Myometrial cell (primary cell): Measurements from ENCODE around the gene RPL36A. TPM values are rescaled to one million over a fixed set of nuclear protein-coding genes. Genes with fewer than 3 reads are reported as not detected.

Experiments
- total RNA-seq: library from RNA; depleted of rRNA; stranded (reverse); fragments of >200 nt; gene quantifications from 2 replicates; pipeline ENCODE4 v1.2.3, GENCODE V29; 2015

The RPL36A gene
- 824 and 2,173 TPM in 2 replicates for total RNA-seq

DNA sequence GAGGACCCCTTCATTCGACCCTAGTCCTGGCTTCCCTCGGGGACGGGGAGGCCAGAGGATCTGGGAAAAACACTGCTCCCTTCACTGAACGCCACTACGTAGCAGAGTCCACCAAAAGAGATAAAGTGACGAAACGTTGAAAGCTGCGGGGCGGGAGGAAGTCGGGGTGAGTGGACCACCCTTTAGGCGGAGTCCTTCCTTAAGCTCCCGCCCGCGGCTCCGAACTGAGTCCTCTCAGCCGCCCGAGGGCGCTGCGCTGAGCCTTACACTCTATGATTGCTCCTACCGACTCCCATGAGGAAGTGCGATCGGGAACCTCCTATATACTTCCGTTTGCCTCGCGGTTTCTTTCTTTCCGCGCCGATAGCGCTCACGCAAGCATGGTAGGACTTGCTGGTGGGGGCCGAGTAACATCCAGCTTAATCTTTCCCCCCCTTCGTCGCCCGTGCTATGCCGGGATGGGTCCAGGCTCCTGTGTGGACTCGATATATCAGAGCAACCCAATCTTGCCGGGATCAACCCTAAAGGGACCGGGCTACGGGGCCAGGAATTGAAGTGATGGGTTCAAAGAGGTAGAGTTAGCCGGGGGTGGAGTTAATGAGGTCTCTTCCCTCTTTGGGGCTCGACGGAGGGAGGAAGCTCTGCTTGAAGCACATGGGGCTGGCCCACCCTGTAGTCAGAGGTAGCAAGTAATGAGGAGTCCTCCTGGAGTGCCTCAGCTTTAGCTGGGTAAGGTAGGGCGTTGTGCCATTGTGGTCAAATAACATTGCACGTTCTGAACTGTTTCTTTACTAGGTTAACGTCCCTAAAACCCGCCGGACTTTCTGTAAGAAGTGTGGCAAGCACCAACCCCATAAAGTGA lies at the start of gene RPL36A:
TSS of gene RPL36A (plus strand) at position 348 of the 862 bp plus-strand sequence. CDS start at position 381, 33 bp downstream.

GRCh38 chrX:101348452-101349192 lies 42.2 kb upstream of the RPL36A start, which contains the start of gene TIMM8A:
TSS of gene TIMM8A (minus strand) at chrX:101348742. CDS start at chrX:101348664, 78 bp downstream.

DNA sequence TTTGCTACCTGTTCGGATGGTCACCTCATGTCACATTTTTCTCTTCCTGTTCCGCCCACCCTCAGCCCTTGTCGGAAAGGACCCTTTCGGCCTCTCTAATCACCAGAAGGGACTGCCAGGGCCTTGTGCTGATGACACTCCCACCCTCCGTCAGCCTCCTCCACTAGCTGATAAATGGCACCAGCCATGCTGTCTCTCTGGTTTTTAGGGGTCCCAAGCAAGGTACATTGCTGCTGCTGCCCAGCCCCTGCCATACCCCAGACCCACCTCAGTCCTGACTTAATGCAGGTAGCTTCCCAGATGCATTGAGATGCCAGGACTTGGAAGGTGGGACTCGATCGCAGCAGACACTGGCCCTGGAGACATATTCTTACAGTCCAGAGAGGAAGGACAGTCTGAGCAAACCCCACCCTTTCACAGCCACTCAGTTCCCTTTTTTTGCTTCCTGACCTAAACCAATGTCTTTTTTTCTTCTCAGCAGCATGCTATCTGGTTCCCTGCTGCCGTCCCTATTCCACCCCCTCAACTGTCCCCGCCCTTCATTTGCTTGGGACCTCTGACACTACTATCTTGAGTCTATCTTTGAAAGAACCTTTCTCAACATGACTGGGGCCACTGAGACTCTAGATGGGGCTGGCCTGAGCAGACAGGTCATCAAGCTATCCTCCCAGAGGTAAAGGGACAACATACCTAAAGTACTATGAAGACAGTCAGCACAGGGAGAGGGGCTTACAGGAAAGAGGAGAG lies 4.8 kb upstream of the RPL36A start, which contains the start of gene BTK:
TSS of gene BTK (minus strand) at position 397 of the 747 bp plus-strand sequence. CDS start 10,907 bp downstream, outside the sequence.

DNA sequence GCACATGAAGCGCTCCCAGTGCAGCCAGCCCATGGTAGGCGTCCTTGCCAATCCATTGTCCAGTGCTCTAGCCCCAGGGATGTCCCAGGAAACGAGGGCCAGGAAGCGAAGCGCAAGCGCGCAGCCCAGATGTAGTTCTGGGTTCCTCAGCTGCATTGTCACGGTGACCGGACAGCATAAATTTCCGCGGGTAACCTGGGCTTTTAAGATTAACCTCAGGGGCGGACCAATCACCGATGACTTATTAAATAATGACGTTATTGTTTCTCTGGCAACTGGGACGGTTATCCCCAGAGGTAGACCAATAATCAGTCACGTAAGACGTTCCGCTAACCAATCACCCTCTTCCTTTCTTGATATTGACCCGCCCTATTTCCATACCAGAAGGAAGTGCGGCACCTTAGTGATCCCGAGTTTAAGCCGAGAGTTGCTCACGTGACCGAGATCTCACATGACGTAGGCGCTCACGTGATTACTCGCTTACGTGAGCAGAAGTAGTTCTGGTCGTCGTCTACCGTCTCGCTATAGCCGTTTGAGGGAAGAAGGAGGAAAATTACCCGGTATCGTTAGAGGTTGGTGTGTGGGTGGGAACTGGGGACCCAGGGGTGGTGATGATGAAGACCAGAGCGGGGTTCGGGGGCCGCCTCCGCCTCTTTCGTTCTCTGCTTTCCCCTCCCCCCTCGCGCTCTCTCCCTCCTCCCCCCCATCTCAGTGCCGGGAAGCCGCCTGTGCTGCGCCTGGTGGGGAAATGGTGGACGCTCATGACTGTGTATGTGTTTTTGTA lies 17.1 kb downstream of the RPL36A start, which contains the start of the genes GLA and HNRNPH2:
TSS of gene GLA (minus strand) at position 178 of the 784 bp plus-strand sequence. CDS start at position 156, 22 bp downstream.
TSS of gene HNRNPH2 (plus strand) at position 475 of the 784 bp plus-strand sequence. CDS start 3,767 bp downstream, outside the sequence.

Other genes starting within 250 kb of the RPL36A start
- 2.3 TPM in 2 replicates for gene DRP2, start 171.2 kb upstream of the RPL36A start, total RNA-seq
- gene TAF7L, start 99.7 kb upstream of the RPL36A start, total RNA-seq: 0.29 and 0.53 TPM in 2 replicates
- 5.2 and 6.7 TPM in 2 replicates for gene TIMM8A, start 42.3 kb upstream of the RPL36A start, total RNA-seq
- under 0.01 TPM in 1 of 2 replicates, not detected in the other for gene BTK, start 4.8 kb upstream of the RPL36A start, total RNA-seq
- 40.4 and 53.7 TPM in 2 replicates for gene GLA, start 16.9 kb downstream of the RPL36A start, total RNA-seq
- 40.4 and 53.5 TPM in 2 replicates for gene HNRNPH2, start 17.2 kb downstream of the RPL36A start, total RNA-seq
- gene ARMCX4, start 94.4 kb downstream of the RPL36A start, total RNA-seq: 0.86 and 1.9 TPM in 2 replicates
- gene ARMCX1, start 159.5 kb downstream of the RPL36A start, total RNA-seq: 34.6 and 36.5 TPM in 2 replicates
- 33.8 and 38.9 TPM in 2 replicates for gene ARMCX6, start 227.0 kb downstream of the RPL36A start, total RNA-seq
- 40.1 and 46.4 TPM in 2 replicates for gene ARMCX3, start 232.1 kb downstream of the RPL36A start, total RNA-seq